Stomach (tissue), 9 donors: ENCODE data around the gene CACFD1. TPM values are rescaled to one million over a fixed set of nuclear protein-coding genes. Genes with fewer than 3 reads are reported as not detected.

Source experiments
- DNase-seq, 2 donors: peaks; one replicate each; pipeline versions ENCODE4 v3.0.0 to v3.0.0-alpha.2; 2013 to 2019
- H3K27ac ChIP-seq, 5 donors: fragments of 200-600 bp in 4 of 5; sonication (generic) in 4 of 5; one replicate each; pipeline ENCODE4 v1.5.1; 2013 to 2019; ENCODE audit warnings: mild to moderate bottlenecking in 1 of 5, moderate library complexity in 1 of 5
- H3K27me3 ChIP-seq, 3 donors: fragments of 200-600 bp; sonication (generic); one replicate each; pipeline ENCODE4 v1.5.1; 2017 to 2019; ENCODE audit warnings: mixed run types in 1 of 3
- H3K36me3 ChIP-seq, 4 donors: fragments of 200-600 bp; sonication (generic); 1 replicate in 3 of 4; 2 replicates in 1 of 4; pipeline ENCODE4 v1.5.1; 2016 to 2019
- H3K4me1 ChIP-seq, 4 donors: fragments of 200-600 bp; sonication (generic); one replicate each; pipeline ENCODE4 v1.5.1; 2016 to 2019
- H3K4me3 ChIP-seq, 4 donors: fragments of 200-600 bp; sonication (generic) in 3 of 4; one replicate each; pipeline ENCODE4 v1.5.1; 2016 to 2019; ENCODE audit warnings: mild to moderate bottlenecking in 1 of 4
- H3K9me3 ChIP-seq, 4 donors: fragments of 200-600 bp; sonication (generic); one replicate each; pipeline ENCODE4 v1.5.1; 2016 to 2019
- CTCF ChIP-seq, 7 experiments: fragments of 450-650 bp in 4 of 7; fragments of 200-600 bp in 3 of 7; sonication (generic) in 3 of 7; IDR thresholded peaks; one replicate each; pipeline ENCODE4 v1.5.1; 2016 to 2019; ENCODE audit warnings: antibody characterized with exemption in 7 of 7, control low read depth in 2 of 7, mild to moderate bottlenecking in 1 of 7
- EP300 ChIP-seq: sonication (generic); formaldehyde crosslinking; IDR thresholded peaks from one replicate; pipeline ENCODE4 v1.6.1; 2017; ENCODE audit warnings: antibody characterized with exemption
- POLR2A ChIP-seq, 4 donors: fragments of 450-650 bp; IDR thresholded peaks; one replicate each; pipeline ENCODE4 v1.6.1; 2016; ENCODE audit warnings: antibody characterized with exemption in 4 of 4, control low read depth in 2 of 4, mild to moderate bottlenecking in 1 of 4, moderate library complexity in 1 of 4
- POLR2AphosphoS5 ChIP-seq, 3 donors: sonication (generic); formaldehyde crosslinking; IDR thresholded peaks; one replicate each; pipeline ENCODE4 v1.6.1; 2016; ENCODE audit warnings: antibody characterized with exemption in 3 of 3
- WGBS, 5 donors: extraction: QIAGEN DNeasy Blood & Tissue Kit in 3 of 5; methylation state at CpG; one replicate each; pipeline versions ENCODE4 v1.1.5 to v1.1.7; 2013 to 2018; 5-methylcytosine and 5-hydroxymethylcytosine counted together
- intact Hi-C: fragments of 100-400 bp; cut with DNase I; formaldehyde crosslinking; loops from one replicate; pipeline ENCODE4 v1.15.1; 2023; ENCODE audit warnings: low total_unique reads
- polyA plus RNA-seq, 3 donors: library from polyadenylated mRNA; stranded (reverse); fragments of 200-250 nt; gene quantifications; one replicate each; pipeline ENCODE4 v1.2.3, GENCODE V29; 2013
- total RNA-seq, 5 donors: library from RNA; depleted of rRNA; stranded (reverse); fragments of >200 nt; gene quantifications; one replicate each; pipeline versions ENCODE4 v1.1.0 to v1.2.3, GENCODE V29; 2014 to 2016
- donor health status: healthy with polysubstance abuse.
- donor health status: Bipolar disorder and iron deficiency.
- donor health status: healthy.

Gene CACFD1
- total and polyA plus RNA-seq, 8 donors = 11.7 to 74.2 (median 22.5) TPM

GRCh38 chr9:133433351-133433843, 26.4 kb upstream of the CACFD1 start:
- Histone ChIP-seq H3K27ac (no peak overlapping the region), H3K4me1 (peaks cover 9 to 15% (median 13%) of the 10 kb centered on the region in 4 donors), H3K9me3 (no peaks in the 10 kb centered on the region), H3K27me3 (peaks cover 0 to 19% (median 3%) of the 10 kb centered on the region in 3 donors), H3K4me3 (no peak overlapping the region), H3K36me3 (no peaks in the 10 kb centered on the region)
- WGBS, 5 donors = 79 to 89% (median 87%) methylated on average over 6 to 11 of the region's 11 CpGs
- intact Hi-C loops = no loop called here
- no peak for TF ChIP-seq EP300
- no peak for TF ChIP-seq CTCF (IDR thresholded peaks at IDR 0.05)
- TF ChIP-seq POLR2AphosphoS5 (IDR thresholded peaks at IDR 0.05) = no peak
- no peak for TF ChIP-seq POLR2A (IDR thresholded peaks at IDR 0.05)
- DNase-seq = no peak

GRCh38 chr9:133436681-133437080, 23.1 kb upstream of the CACFD1 start:
- TF ChIP-seq EP300 = no peak
- TF ChIP-seq POLR2AphosphoS5 (IDR thresholded peaks at IDR 0.05) = no peak
- no peak for TF ChIP-seq CTCF (IDR thresholded peaks at IDR 0.05)
- TF ChIP-seq POLR2A (IDR thresholded peaks at IDR 0.05) = no peak
- WGBS, 5 donors = 71 to 88% (median 82%) methylated on average over 8 to 16 of the region's 16 CpGs
- DNase-seq = no peak
- no peak overlapping the region for H3K27ac ChIP-seq
- H3K4me3 ChIP-seq = no peak overlapping the region
- H3K4me1 ChIP-seq = no peaks in the 10 kb centered on the region
- intact Hi-C loops = no loop called here
- H3K9me3 ChIP-seq = no peaks in the 10 kb centered on the region
- no peaks in the 10 kb centered on the region for H3K36me3 ChIP-seq
- no peaks in the 10 kb centered on the region for H3K27me3 ChIP-seq

GRCh38 chr9:133437753-133438531, 21.8 kb upstream of the CACFD1 start:
- H3K4me1 ChIP-seq = no peaks in the 10 kb centered on the region
- no peak overlapping the region for H3K4me3 ChIP-seq
- H3K27me3 ChIP-seq = no peaks in the 10 kb centered on the region
- TF ChIP-seq POLR2A (IDR thresholded peaks at IDR 0.05) (no peak), CTCF (IDR thresholded peaks at IDR 0.05) (peak in 1 of 7 experiments; percentile 31)
- intact Hi-C loops = no loop called here
- no peaks in the 10 kb centered on the region for H3K9me3 ChIP-seq
- no peak overlapping the region for H3K27ac ChIP-seq
- 74 to 93% (median 81%) methylated on average over 8 to 20 of the region's 20 CpGs for WGBS, 5 donors
- DNase-seq = no peak
- H3K36me3 ChIP-seq = peaks cover 0 to 6% (median 0%) of the 10 kb centered on the region in 4 donors

- Histone ChIP-seq H3K9me3 (no peaks in the 10 kb centered on the region), H3K4me3 (no peak overlapping the region), H3K27ac (no peak overlapping the region), H3K4me1 (no peaks in the 10 kb centered on the region), H3K36me3 (peaks cover 0 to 6% (median 0%) of the 10 kb centered on the region in 4 donors), H3K27me3 (no peaks in the 10 kb centered on the region)
- 59 to 83% (median 75%) methylated on average over 4 of the region's 4 CpGs for WGBS, 5 donors
- TF ChIP-seq CTCF (IDR thresholded peaks at IDR 0.05) (no peak), POLR2A (IDR thresholded peaks at IDR 0.05) (no peak), EP300 (no peak), POLR2AphosphoS5 (IDR thresholded peaks at IDR 0.05) (no peak)
- intact Hi-C loops = no loop called here
- DNase-seq = no peak
Observed at GRCh38 chr9:133439337-133439736, 20.4 kb upstream of the CACFD1 start.
